RPMI8226 (cell line): ENCODE measurements around the gene EIF3A.
"Not testable (repeated sequence)": the region's sequence is repeated elsewhere in the genome, so short reads cannot be mapped to it uniquely, and the experiment has no call there.

Experiments
- DNase-seq: peaks from one replicate; pipeline ENCODE4 v3.0.0-alpha.2; 2015

EIF3A gene, protein sequence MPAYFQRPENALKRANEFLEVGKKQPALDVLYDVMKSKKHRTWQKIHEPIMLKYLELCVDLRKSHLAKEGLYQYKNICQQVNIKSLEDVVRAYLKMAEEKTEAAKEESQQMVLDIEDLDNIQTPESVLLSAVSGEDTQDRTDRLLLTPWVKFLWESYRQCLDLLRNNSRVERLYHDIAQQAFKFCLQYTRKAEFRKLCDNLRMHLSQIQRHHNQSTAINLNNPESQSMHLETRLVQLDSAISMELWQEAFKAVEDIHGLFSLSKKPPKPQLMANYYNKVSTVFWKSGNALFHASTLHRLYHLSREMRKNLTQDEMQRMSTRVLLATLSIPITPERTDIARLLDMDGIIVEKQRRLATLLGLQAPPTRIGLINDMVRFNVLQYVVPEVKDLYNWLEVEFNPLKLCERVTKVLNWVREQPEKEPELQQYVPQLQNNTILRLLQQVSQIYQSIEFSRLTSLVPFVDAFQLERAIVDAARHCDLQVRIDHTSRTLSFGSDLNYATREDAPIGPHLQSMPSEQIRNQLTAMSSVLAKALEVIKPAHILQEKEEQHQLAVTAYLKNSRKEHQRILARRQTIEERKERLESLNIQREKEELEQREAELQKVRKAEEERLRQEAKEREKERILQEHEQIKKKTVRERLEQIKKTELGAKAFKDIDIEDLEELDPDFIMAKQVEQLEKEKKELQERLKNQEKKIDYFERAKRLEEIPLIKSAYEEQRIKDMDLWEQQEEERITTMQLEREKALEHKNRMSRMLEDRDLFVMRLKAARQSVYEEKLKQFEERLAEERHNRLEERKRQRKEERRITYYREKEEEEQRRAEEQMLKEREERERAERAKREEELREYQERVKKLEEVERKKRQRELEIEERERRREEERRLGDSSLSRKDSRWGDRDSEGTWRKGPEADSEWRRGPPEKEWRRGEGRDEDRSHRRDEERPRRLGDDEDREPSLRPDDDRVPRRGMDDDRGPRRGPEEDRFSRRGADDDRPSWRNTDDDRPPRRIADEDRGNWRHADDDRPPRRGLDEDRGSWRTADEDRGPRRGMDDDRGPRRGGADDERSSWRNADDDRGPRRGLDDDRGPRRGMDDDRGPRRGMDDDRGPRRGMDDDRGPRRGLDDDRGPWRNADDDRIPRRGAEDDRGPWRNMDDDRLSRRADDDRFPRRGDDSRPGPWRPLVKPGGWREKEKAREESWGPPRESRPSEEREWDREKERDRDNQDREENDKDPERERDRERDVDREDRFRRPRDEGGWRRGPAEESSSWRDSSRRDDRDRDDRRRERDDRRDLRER (N-terminal part only)

DNA sequence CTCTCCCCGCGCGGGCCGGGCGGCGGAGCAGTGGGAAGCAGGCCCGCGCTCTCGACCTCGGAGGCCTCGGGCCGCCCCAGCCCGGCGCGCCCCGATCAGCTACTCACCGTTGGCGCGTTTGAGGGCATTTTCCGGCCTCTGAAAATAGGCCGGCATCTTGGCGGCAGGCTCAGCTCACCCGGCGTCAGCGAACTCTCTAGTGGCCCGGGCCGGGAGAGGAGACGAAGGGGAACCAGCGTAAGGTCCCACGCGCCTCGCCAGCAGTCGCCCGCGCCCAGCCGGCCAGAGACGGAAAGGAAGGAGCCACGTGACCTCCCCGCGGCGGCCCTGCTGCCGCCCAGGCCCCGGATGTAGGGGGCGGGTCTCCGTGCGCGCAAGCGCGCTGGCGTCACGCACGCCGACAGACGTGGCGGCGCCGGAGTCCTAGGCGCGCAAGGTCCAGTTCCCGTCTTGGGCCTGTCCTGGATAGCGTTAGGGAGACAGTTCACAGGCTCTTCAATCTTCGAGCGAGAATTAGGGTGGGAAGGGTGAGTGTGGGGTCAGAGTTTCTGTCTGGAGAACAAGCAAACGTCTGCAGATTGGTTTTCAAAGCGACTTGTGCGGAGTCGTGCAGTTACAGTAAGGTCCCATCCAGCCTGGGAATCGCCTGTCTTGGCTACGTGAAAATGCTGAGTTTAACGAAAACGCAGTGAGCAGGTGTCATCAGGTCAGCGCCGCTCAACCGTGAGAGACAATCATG, at the start of gene EIF3A:
EIF3A (minus strand) TSS at position 297 of the 739 bp plus-strand sequence; CDS start at position 156, 141 bp downstream.
- peak; percentile 92 for DNase-seq

DNA sequence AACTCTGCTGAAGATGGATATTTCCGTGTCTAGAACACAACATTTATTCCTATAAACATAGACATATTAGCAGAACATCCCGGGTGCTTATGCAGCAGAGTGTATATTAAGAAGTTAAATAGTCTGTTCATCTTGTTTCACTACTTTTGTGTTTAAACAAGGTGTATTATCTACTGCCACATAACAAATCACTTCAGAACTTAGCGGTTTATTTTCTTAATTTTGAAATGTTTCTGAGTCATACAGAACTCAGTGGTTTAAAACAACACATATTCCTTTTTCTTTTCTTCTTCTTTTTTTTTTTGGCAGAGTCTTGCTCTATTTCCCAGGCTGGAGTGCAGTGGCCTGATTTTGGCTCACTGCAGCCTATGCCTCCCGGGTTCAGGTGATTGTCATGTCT, 49.1 kb upstream of the EIF3A start:
- no peak for DNase-seq

GRCh38 chr10:119125942-119126341, 45.3 kb upstream of the EIF3A start:
- DNase-seq, result no peak

DNA sequence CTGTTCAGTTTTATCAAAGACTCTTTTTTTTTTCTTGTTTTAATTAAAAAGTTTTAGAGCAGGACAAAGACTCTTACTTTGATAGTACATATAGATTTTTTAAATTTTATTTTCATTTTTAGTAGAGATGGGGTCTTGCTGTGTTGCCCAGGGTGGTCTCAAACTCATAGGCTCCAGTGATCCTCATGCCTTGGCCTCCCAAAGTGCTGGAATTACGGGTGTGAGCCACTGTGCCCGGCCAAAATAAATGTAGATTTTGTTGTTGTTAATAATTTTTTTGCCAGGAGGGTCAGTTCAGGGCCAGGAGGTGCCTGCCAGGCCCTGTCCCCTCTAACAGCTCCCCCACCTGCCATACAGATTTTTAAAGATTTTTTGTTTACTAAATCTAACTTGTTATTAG, 40.3 kb upstream of the EIF3A start:
- no peak for DNase-seq

DNA sequence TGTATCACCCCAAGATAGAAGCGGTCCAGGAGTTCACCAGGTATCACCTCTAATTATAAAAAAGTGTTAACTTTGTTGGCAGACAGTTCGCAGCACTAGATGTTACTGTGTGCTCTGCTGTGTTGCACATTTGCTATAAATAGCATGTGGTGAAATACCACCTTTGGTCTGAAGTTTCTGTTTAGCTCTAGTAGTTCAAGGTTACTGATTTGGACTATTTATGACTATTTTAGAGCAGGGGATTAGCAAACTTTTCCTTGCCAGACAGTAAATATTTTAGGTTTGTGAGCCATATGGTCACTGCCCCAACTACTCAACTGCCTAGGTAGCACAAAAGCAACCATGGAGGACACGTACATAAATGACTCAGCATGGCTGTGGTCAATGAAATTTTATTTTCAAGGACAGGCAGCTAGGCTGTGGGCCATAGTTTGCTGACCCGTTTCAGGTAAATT, 39.8 kb upstream of the EIF3A start:
- peak; percentile 69 for DNase-seq

GRCh38 chr10:119119400-119119799, 38.8 kb upstream of the EIF3A start:
- no peak for DNase-seq

GRCh38 chr10:119118231-119118630, 37.6 kb upstream of the EIF3A start:
- no peak for DNase-seq

- no peak for DNase-seq
Measured at GRCh38 chr10:119116326-119116951, 35.8 kb upstream of the EIF3A start.

GRCh38 chr10:119115926-119116325, 35.3 kb upstream of the EIF3A start:
- DNase-seq, result no peak

GRCh38 chr10:119113751-119114732, 33.4 kb upstream of the EIF3A start:
- no peak for DNase-seq

DNA sequence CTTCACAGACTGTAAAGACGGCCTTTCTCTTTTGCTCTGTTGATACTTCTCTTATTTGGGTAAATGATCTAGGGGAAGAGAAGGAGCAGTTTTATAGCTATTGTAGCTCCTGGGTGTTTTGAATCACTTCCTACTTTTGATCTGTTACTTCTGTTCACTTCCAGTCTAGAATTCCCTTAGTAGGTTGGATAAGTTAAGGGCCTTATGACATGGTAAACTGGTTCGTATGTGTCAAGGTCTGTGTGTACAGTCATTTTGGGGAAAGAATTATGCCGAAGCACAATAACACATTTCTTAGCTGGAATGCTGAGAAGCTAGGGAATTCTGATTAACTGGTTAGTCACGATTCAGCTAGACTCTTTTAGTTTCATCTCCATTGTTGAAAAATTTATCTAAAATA, 31.4 kb upstream of the EIF3A start:
- no peak for DNase-seq

DNA sequence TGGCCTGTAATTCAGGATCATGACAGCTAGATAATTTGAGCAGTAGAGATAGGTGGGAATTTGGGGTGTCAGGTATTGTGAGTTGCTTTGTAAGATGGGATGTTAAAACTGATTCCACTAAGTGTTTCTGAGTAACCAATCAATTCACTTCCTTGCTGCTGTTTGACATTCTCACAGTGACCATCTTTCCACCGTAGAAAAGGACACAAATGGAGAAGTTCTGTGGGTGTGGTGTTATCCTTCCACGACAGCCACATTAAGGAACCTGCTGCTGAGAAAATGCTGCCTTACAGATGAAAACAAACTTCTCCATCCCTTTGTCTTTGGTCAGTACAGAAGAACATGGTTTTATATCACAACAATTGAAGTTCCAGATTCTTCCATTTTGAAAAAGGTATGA, 27.2 kb upstream of the EIF3A start:
- not testable (repeated sequence) for DNase-seq

DNA sequence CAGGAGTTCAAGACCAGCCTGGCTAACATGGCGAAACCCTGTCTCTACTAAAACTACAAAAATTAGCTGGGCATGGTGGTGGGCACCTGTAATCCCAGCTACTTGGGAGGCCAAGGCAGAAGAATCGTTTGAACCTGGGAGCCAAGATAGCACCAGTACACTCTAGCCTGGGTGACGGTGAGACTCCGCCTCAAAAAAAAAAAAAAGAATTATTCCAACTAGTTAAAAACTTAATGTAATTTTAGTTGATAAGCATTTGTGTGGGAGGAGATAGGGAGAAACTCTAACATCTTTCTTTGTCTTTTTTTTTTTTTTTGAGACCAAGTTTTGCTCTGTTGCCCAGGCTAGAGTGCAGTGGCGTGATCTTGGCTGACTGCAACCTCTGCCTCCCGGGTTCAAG, 26.5 kb upstream of the EIF3A start:
- not testable (repeated sequence) for DNase-seq

GRCh38 chr10:119105899-119106298, 25.3 kb upstream of the EIF3A start:
- not testable (repeated sequence) for DNase-seq

DNA sequence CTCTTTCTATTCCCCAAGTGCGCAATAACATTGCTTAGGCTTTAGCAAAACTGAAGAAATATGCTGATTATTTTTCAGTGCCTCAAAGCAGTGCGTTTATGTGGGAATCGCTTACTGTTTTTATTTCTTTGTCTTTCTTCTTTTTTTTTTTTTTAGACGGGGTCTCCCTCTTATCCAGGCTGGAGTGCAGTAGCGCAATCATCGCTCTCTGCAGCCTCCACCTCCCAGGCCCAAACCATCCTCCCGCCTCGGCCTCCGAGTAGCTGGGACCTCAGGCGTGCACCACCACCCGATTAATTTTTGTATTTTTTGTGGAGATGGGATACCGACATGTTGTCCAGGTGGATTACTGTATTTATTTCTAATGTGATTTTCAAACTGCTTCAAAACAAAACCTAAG, 24.5 kb upstream of the EIF3A start:
- DNase-seq, result no peak

GRCh38 chr10:119104654-119105015, 24.0 kb upstream of the EIF3A start:
- no peak for DNase-seq

DNA sequence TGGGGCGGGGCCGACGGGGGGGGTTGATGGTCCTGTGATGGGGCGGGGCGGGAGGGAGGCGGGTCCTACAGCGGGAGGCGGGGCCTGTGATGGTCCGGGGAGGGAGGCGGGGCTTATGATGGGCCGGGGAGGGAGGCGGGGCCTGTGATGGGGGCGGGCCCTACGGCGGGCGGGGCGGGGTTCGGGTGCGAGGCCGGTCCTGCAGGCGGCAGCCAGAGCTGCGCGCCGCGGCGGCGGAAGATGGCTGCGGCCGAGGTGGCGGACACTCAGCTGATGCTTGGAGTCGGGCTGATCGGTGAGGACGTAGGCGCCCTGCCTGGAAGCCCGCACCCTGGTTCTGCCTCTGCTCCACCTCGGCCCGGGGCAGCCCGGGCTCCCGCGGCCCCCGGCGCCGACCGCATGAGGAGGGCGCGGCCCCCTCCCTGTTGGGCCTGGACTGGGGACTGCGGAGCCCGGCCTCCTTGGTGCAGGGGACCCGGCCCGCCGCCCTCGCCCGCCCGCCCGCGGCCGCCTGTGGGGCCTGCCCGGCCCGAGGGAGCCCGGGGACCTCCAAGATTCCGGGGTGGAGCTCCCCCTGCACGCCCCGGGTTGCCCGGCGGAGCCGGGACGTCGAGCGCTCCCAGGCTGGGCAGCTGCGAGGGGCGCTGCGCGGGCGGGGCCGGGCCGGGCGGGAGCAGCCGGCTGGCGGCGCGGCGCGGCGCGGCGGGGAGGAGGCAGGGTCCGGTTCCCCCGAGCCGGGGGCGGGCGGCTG, 23.5 kb upstream of the EIF3A start, which contains the start of gene DENND10:
DENND10 (plus strand) TSS at position 211 of the 751 bp plus-strand sequence; CDS start at position 241, 30 bp downstream.
- peak; percentile 70 for DNase-seq

DNA sequence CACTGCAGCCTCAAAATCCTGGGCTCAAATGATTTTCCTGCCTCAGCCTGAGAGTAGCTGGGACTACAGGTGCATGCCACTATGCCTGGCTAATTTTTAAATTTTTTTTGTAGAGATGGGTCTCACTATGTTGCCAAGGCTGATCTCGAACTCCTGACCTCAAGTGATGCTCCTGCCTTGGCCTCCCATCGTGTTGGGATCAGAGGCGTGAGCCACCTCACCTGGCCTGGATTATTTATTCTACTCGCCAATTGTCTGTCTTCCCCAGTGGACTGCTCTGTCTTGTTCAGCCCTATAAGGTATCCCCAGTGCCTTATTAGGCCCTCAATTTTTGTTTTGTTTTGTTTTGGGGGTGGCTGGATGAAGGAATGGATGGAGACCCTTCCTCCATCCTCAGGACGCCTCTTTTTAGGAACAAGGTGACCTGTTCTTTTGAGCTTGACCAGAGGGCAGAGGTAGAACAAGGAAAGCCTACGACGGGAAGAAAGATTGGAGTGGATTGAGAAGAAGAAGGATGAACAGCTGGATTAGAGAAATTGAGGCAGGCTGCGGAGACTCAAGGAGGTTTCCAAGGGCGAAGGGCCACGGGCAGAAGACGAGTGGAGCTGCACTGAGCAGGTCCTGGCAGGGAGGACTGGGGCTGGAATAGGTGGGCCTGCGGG, 22.8 kb upstream of the EIF3A start:
- DNase-seq, result no peak
